Activated CD4-positive, alpha-beta T cell treated with anti-CD3 and anti-CD28 coated beads, Interleukin-2, amount 50 U/mL, for 16 hours (primary cell): ENCODE measurements around the gene MYCBP2.
"Not testable (repeated sequence)": the region's sequence is repeated elsewhere in the genome, so short reads cannot be mapped to it uniquely, and the experiment has no call there.

ENCODE experiments used
- DNase-seq: peaks from one replicate; pipeline ENCODE4 v3.0.0-alpha.2; 2020

The MYCBP2 gene

DNA sequence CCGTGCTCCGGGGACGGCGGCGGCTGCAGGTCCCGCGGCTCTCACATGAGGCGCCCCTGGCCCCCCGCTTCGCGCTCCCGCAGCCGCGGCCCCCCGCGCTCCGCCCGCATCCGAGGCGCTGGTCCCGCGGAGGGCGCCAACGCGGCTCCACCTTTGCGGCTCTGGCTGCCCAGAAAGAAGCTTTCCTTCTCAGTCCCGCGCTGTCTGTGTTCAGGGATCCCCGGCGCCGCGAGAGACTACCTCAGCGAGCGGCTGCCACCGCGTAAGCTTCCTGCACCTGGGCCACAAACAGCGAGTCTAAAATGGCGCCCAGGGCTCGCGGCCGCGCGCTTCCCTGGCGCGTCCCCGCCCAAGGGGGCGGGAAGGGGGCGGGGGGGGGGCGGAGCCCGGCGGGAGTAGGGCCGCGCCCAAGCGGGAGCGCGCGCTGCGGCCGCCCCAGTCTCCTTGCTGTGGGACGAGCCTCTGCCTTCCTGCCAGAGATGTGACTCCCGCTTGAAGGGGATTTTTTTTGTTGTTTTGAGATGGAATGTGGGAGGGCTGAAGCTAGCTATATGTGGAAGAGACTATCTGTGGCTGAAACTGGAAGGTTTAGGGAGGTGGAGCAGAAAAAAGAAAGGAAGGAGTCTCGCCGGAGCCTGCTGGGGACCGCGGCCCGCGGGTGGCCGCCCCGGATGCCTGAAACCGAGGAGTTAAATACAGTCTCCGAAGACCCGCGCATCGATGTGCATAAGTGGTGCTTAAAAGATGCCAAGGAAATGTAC lies 299.9 kb downstream of the MYCBP2 start, which contains the start of gene FBXL3:
TSS of gene FBXL3 (minus strand) at position 299 of the 761 bp plus-strand sequence. CDS start 5,299 bp downstream, outside the sequence.
- DNase-seq, result peak; percentile 89

GRCh38 chr13:77026255-77026860 lies 300.5 kb downstream of the MYCBP2 start:
- peak; percentile 79 for DNase-seq

- DNase-seq, result no peak
Measured at GRCh38 chr13:77022341-77022740, 304.6 kb downstream of the MYCBP2 start.

DNA sequence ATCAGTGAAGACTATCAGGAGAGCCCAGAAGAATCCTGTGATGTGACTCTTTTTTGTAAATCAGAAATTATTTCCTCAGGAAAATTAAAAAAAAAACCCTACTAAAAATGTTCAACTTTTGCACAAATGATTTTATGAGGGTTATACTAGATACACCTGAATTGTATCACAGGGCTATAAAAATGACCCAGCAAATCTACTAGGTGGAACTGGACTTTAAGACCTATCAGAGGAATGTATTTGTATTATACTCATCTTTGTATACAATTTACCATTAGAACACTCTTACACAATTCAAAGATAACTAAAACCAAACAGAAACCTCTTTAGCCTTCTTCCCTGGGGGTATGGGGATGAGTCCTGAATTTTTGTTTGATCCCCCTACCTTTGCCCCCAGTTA lies 307.1 kb downstream of the MYCBP2 start:
- no peak for DNase-seq

GRCh38 chr13:77016888-77017623 lies 309.8 kb downstream of the MYCBP2 start:
- DNase-seq, result no peak

DNA sequence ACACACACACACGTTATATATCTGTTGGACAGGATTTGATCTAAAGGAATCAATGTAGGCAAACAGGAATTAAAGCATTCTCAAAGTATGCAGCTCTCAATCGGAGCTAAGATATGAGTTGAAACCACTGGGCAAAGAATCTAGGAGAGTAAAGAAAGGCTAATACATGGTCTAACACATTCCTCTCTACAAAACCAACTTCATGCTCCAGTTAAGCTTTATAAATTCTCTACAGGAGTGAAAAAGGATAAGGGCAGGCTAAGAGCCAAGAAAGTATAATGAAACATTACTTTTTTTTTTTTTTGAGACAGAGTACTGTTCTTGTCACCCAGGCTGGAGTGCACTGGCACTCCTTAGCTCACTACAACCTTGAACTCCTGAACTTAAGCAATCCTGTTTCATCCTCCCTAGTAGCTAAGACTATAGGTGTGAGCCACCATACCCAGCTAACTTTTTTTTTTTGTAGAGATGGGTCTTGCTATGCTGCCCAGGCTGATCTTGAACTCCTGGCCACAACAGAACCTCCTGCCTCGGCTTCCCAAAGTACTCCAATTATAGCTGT lies 310.6 kb downstream of the MYCBP2 start:
- DNase-seq, result no peak

DNA sequence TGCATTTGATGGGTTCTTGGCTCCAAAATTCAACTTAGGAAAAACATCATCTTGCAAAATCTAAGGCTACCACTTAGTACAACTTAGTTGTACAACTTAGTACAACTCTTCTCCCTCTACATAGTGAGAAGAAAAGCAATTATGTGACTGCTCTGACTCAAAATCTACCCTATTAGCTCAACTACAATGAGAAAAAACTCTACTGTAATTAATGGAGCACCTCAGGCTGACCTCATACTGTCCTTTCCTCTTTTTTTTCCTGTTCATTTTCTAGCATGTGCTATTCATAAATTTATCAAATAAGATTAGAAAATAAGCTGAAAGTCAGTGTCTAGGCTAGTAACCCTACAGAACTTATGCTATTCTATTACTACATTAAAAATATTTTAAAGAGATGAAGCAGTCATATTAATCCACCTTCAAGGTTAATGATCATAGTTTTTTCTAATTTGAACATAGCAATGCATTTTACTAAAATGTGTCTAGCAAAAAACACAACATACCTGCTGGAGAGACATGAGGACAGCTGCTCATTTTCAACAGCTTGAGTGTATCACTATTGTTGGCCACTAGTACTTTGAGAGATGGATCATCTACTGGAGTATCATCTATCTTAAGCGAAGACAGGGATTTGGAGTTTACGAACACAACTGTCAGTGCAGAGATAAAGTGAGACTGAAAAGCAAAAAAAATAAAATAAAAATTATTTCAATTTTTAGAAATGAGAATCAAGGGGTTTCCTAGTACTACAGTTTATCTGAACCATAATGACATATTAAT lies 311.8 kb downstream of the MYCBP2 start:
- DNase-seq, result no peak

- DNase-seq, result no peak
Measured at GRCh38 chr13:77013853-77014542, 312.9 kb downstream of the MYCBP2 start.

- DNase-seq, result not testable (repeated sequence)
Measured at GRCh38 chr13:77009719-77010118, 317.2 kb downstream of the MYCBP2 start.

DNA sequence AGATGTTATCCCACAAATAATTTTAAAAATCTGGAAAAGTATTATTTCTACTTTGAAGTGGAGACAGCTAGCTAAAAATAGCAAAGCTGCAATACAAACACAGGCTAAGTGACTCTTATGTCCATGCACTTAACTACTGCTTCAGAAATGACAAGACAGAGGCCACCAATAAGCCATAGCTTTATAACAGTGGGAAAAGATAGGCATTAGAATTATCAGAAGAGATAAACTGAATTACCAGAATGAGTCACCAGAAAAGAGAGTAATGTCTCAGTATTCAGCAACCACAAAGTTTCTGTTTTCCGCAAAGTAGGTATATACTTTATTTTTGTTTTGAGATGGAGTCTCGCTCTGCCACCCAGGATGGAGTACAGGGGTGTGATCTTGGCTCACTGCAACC lies 317.9 kb downstream of the MYCBP2 start:
- peak; percentile 76 for DNase-seq

DNA sequence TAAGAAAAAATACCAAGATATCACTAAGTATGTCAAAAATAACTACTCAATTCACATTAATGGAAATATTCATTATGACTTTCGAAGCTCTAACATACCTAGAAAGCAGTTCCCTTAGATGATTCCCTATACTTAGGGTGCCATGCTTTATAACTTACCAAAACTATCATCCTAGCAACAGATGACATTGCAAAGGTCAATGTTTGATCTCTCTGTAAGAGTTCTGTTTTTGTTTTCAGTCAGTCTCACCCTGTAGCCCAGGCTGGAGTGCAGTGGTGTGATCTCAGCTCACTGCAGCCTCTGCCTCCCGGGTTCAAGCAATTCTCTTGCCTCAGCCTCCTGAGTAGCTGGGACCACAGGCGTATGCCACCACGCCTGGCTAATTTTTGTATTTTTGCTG lies 318.6 kb downstream of the MYCBP2 start:
- not testable (repeated sequence) for DNase-seq

GRCh38 chr13:77002590-77003190 lies 324.2 kb downstream of the MYCBP2 start:
- DNase-seq, result no peak

DNA sequence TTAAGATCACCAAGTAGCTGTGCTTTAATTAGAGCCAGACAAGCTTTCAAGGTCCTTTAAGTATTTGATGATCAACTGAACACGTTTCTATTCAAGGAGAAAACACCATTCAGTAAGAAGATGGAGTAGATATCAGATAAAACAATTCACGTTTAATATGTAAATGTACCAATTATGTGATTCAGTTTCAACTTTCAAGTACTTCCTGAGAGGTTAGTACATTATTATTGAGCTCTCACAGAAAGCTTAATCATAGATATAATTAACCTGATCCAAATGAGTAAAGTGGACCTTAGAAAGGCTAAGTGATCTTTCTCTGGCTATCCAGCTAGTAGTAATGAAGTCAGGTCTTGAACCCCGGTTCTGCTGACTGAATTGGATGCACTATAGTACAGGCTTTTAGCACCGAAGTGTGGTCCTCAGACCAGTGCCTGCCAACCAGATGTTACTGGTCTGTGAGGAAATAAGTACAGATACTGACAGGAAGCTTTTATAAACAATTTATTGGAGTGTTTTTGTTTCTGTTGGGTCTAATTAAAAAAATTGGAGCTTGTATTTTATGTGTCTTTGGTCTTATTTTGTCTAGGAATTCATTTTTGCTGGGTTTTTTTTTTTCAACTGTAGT lies 324.8 kb downstream of the MYCBP2 start:
- no peak for DNase-seq

DNA sequence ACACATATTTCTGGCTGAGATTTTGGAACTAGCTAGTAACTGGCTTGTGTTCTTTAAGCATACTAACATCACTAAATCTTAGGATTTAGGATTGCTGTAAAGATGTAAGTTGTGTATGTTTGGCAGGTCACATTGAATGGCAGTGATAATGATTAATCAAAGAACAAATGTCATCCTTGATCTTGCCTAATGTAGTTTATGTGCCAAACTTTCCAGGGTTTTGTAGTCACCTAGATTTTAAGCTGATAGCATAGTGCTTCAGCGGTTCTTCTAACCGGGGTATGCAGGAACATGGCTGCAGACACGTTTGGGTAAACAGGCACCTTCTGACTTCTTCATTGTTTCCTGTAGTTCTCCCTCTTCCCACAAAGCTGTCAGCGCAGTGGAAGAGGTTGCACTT lies 325.4 kb downstream of the MYCBP2 start:
- no peak for DNase-seq

GRCh38 chr13:77000475-77000874 lies 326.4 kb downstream of the MYCBP2 start:
- no peak for DNase-seq
